ENCODE results near the gene VPS37D.

Gene VPS37D

GRCh38 chr7:73623798-73624668, 43.6 kb upstream of the VPS37D start, which contains the start of gene MLXIPL:
Gene MLXIPL (minus strand): TSS chr7:73624522. CDS start chr7:73624492, 30 bp downstream.
- Histone ChIP-seq H3F3A (ENCODE audit: low read depth) (no peaks in the 10 kb centered on the region), H3K9ac (ENCODE audit: low read depth, low read length, poor library complexity, severe bottlenecking) (no peak within 1 kb of the TSS), H3K27me3 (ENCODE audit: insufficient read depth, low read length, poor library complexity, severe bottlenecking) (no peaks in the 10 kb centered on the region), H3K79me2 (ENCODE audit: insufficient read depth, low read length) (no peaks in the 10 kb centered on the region), H3K4me3 (ENCODE audit: low read length, poor library complexity, severe bottlenecking) (no peak within 1 kb of the TSS), H3K9me3 (ENCODE audit: insufficient read depth, low read depth, low read length) (no peaks in the 10 kb centered on the region), H3K36me3 (ENCODE audit: insufficient read depth, low read length) (no peaks in the 10 kb centered on the region), H2AFZ (ENCODE audit: low read length) (no peak within 1 kb of the TSS), H4K20me1 (ENCODE audit: insufficient read depth, low read length, poor library complexity, severe bottlenecking) (no peaks in the 10 kb centered on the region), H3K9me2 (replicated peaks; ENCODE audit: low read depth, low read length) (no peaks in the 10 kb centered on the region), H3K4me2 (ENCODE audit: low read depth, low read length, poor library complexity, severe bottlenecking) (no peak within 1 kb of the TSS), H3K4me1 (ENCODE audit: insufficient read depth, low read length, poor library complexity, severe bottlenecking) (no peaks in the 10 kb centered on the region)
- TF ChIP-seq, protein P1, sequence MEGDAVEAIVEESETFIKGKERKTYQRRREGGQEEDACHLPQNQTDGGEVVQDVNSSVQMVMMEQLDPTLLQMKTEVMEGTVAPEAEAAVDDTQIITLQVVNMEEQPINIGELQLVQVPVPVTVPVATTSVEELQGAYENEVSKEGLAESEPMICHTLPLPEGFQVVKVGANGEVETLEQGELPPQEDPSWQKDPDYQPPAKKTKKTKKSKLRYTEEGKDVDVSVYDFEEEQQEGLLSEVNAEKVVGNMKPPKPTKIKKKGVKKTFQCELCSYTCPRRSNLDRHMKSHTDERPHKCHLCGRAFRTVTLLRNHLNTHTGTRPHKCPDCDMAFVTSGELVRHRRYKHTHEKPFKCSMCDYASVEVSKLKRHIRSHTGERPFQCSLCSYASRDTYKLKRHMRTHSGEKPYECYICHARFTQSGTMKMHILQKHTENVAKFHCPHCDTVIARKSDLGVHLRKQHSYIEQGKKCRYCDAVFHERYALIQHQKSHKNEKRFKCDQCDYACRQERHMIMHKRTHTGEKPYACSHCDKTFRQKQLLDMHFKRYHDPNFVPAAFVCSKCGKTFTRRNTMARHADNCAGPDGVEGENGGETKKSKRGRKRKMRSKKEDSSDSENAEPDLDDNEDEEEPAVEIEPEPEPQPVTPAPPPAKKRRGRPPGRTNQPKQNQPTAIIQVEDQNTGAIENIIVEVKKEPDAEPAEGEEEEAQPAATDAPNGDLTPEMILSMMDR (conservative IDR thresholded peaks at IDR 0.05; ENCODE audit: low read length), result no peak
- no peak for TF ChIP-seq EZH2phosphoT487 (IDR thresholded peaks at IDR 0.05; ENCODE audit: borderline replicate concordance)

DNA sequence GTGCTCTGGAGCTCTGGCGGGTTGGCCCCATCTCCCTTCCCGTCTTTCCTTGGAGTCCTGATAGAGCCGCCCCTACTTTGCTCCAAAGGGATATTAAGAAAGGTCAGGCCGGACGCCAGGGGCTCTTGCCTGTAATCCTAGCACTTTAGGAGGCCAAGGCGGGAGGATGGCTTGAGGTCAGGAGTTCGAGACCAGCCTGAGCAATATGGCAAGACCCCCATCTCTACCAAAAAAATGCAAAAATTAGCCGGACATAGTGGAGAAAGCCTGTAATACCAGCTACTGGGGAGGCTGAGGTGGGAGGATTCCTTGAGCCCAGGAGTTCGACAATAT, 43.0 kb upstream of the VPS37D start:
- Histone ChIP-seq H3K9ac (ENCODE audit: low read depth, low read length, poor library complexity, severe bottlenecking) (no peak overlapping the region), H3K4me2 (ENCODE audit: low read depth, low read length, poor library complexity, severe bottlenecking) (no peak overlapping the region), H4K20me1 (ENCODE audit: insufficient read depth, low read length, poor library complexity, severe bottlenecking) (no peaks in the 10 kb centered on the region), H3K4me1 (ENCODE audit: insufficient read depth, low read length, poor library complexity, severe bottlenecking) (no peaks in the 10 kb centered on the region), H3F3A (ENCODE audit: low read depth) (no peaks in the 10 kb centered on the region), H3K9me2 (replicated peaks; ENCODE audit: low read depth, low read length) (no peaks in the 10 kb centered on the region), H3K79me2 (ENCODE audit: insufficient read depth, low read length) (no peaks in the 10 kb centered on the region), H3K27me3 (ENCODE audit: insufficient read depth, low read length, poor library complexity, severe bottlenecking) (no peaks in the 10 kb centered on the region), H2AFZ (ENCODE audit: low read length) (no peak overlapping the region), H3K36me3 (ENCODE audit: insufficient read depth, low read length) (no peaks in the 10 kb centered on the region), H3K9me3 (ENCODE audit: insufficient read depth, low read depth, low read length) (no peaks in the 10 kb centered on the region), H3K4me3 (ENCODE audit: low read length, poor library complexity, severe bottlenecking) (no peak overlapping the region)
- no peak for TF ChIP-seq EZH2phosphoT487 (IDR thresholded peaks at IDR 0.05; ENCODE audit: borderline replicate concordance)
- TF ChIP-seq, protein P1 (conservative IDR thresholded peaks at IDR 0.05; ENCODE audit: low read length), result no peak

DNA sequence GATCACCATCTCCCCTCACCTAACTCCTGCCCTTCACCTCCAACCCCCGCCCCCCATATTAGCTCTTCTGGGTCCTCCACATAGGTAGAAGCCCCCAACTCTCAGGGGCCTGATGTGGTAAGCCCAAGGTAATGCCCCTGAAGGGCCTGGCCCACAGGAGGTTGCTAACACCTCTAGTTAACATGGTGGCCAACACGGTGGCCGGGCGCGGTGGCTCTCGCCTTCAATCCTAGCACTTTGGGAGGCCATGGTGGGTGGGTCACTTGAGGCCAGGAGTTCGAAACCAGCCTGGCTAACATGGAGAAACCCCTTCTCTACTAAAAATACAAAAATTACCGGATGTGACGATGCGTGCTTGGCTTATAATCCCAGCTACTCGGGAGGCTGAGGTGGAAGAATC, 42.4 kb upstream of the VPS37D start:
- H3K4me3 ChIP-seq (ENCODE audit: low read length, poor library complexity, severe bottlenecking), result no peak overlapping the region
- H4K20me1 ChIP-seq (ENCODE audit: insufficient read depth, low read length, poor library complexity, severe bottlenecking), result no peaks in the 10 kb centered on the region
- no peak overlapping the region for H2AFZ ChIP-seq (ENCODE audit: low read length)
- H3K79me2 ChIP-seq (ENCODE audit: insufficient read depth, low read length), result no peaks in the 10 kb centered on the region
- H3K36me3 ChIP-seq (ENCODE audit: insufficient read depth, low read length), result no peaks in the 10 kb centered on the region
- H3F3A ChIP-seq (ENCODE audit: low read depth), result no peaks in the 10 kb centered on the region
- no peak overlapping the region for H3K9ac ChIP-seq (ENCODE audit: low read depth, low read length, poor library complexity, severe bottlenecking)
- TF ChIP-seq EZH2phosphoT487 (IDR thresholded peaks at IDR 0.05; ENCODE audit: borderline replicate concordance), result no peak
- TF ChIP-seq, protein P1 (conservative IDR thresholded peaks at IDR 0.05; ENCODE audit: low read length), result no peak
- no peaks in the 10 kb centered on the region for H3K27me3 ChIP-seq (ENCODE audit: insufficient read depth, low read length, poor library complexity, severe bottlenecking)
- no peaks in the 10 kb centered on the region for H3K4me1 ChIP-seq (ENCODE audit: insufficient read depth, low read length, poor library complexity, severe bottlenecking)
- no peaks in the 10 kb centered on the region for H3K9me3 ChIP-seq (ENCODE audit: insufficient read depth, low read depth, low read length)
- no peaks in the 10 kb centered on the region for H3K9me2 ChIP-seq (replicated peaks; ENCODE audit: low read depth, low read length)
- no peak overlapping the region for H3K4me2 ChIP-seq (ENCODE audit: low read depth, low read length, poor library complexity, severe bottlenecking)
